ENCODE data around the gene STIP1.
"Not testable (repeated sequence)": the region's sequence is repeated elsewhere in the genome, so short reads cannot be mapped to it uniquely, and the experiment has no call there.

Gene STIP1

DNA sequence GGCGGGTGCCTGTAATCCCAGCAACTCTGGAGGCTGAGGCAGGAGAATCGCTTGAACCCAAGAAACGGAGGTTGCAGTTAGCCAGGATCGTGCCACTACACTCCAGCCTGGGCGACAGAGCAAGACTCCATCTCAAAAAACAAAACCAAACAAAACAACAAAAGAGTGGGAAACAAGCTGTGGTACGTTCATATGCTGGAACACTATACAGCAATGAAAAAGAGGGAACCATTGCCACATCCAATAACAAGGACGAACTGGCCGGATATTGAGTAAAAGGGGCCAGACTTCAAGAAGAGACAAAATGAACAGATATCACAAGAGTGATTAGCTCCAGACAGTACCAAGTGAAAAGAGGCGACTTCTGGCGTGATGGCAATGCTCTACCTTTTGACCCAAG, 24.9 kb upstream of the STIP1 start:
- no peak for DNase-seq

DNA sequence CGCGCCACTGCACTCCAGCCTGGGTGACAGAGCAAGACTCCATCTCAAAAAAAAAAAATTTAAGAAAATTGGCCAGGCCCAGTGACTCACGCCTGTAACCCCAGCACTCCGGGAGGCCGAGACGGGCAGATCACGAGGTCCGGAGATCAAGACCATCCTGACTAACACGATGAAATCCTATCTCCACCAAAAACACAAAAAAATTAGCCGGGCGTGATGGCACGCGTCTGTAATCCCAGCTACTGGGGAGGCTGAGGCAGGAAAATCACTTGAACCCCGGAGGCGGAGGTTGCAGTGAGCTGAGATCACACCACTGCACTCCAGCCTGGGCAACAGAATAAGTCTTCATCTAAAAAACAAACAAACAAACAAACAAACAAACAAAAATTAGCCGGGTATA, 23.2 kb upstream of the STIP1 start:
- not testable (repeated sequence) for DNase-seq

DNA sequence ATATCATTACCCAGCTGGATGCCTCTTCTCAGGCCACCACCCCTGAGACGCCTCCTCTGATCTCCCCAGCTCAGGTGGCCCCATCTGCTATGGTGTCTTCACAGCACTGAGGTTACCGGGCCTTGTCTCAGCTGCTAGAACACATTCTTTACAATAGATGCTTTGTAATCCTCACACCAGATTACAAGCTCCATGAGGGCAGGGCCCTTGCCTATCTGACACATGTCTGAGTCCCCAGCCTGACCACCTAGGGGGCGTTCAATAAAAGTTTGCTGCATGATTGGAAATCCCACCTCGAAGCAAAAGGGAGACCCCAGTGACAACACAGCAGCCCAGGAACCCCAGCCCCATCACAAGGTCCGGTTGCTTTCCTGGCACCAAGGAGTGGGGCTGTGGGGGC, 22.0 kb upstream of the STIP1 start:
- no peak for DNase-seq

DNA sequence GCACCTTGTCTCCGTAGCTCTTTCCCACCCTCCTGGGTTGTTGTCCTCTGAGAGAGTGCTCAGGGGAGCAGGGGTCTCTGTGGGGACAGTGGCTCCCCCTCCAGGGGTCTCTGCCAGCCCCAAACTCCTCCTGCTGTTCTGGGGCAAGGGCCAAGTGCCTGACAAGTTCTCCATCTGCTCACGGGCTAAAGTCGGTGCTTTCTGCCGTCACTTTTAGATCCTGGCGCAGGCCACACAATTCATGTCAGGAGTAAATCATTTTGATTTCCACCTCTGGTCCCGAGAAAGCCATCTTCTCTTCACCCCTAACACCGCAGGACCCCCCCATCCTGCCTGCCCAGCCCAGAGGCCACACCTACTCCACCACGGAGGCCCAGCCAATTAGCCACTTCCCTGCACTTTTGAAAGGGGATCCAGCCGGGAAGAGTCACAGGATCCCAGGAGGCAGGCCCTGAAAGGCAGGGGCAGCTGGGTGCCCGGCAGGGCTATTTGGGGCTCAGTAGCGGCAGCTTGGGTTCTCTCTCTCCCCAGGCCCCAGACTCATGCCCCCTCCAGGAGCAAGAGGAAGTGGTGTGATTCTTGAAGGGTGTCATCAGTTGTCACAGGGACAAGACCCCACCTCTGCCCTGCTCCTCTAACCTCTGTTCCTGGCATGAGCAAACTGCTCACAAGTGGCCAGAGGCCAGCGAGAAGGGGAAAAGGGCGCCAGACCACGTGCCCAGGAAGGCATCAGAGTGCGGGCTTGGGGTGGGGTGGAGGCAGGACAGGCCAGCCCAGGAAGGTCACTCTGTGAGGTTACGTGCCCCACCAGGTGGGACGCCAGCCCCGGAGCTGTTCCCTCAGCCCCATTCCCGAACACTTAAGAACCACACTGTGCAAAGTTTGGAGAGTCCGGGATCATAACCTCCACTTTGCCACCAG, 21.3 kb upstream of the STIP1 start:
- no peak for DNase-seq

DNA sequence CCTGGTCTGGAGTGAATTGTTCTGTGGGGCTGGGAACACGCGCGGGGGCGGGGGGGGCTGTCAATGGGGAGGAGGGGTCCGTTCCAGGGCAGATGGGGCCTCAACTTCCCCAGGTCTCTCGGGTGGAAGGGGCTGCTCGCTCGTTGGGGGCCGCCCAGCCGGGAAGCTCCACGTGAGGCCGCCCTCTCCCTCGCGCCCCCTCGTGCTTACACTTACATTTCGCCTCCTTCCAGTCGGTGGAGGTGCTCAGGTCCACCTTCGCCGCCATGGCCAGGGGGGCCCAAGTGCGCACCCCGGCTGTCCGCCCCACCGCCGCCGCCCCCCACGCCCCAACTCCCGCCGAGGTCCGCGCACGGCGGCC, 20.5 kb upstream of the STIP1 start:
- no peak for DNase-seq

DNA sequence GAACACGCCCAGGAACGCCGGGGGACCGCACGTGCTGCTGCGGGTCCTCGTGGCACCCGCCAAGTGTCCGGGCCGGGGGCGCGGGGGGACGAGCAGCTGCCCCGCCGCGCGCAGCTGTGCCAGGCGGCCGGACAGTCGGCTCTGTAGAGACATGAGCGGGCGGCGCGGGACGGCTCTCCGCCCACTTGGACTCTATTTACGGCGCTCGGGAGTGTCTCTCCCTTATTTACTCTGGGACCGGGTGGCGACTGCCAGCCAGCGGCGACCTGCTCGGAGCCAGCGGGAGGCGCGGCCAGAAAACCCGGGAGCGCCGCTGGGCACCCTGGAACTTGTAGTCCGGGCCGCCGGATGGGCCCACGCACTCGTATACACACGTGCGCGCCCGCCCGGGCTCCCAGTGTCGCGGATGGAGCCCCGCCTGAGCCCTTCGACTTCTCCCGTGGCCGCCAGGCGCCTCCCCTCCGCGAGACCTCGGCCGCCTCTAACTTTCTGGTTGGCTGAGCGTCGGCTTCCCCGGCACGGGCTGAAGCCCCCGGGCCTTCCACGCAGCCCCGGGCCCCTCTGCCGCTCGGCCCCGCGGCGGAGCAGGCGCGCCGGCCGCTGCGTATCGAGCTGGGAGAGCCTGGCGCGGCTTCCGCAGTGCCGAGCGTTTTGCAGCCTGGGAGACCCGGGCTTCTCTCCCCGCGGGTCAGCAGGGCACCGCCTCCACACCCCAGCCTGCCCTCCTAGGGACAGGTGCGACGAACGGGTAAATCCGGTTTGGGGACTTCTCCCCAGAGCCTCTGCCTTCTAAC, 19.9 kb upstream of the STIP1 start, which contains the start of gene MACROD1:
MACROD1 (minus strand) TSS at position 272 of the 794 bp plus-strand sequence; CDS start at position 153, 119 bp downstream.
- peak; percentile 47 for DNase-seq

DNA sequence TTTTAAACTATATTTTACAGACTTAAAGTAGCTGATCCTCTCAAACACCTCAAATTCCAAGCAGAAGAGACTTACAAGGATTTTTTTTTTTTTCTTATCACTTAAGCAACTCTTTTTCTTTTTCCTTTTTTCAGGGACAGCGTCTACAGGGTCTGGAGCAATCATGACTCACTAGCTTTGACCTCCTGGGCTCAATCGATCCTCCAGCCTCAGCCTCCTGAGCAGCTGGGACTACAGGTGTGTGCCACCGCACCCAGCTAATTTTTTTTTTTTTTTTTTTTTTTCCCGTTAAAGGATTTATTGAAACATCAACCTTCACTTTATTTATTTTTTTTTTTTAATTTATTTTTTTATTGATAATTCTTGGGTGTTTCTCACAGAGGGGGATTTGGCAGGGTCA, 15.6 kb upstream of the STIP1 start:
- DNase-seq: no peak

DNA sequence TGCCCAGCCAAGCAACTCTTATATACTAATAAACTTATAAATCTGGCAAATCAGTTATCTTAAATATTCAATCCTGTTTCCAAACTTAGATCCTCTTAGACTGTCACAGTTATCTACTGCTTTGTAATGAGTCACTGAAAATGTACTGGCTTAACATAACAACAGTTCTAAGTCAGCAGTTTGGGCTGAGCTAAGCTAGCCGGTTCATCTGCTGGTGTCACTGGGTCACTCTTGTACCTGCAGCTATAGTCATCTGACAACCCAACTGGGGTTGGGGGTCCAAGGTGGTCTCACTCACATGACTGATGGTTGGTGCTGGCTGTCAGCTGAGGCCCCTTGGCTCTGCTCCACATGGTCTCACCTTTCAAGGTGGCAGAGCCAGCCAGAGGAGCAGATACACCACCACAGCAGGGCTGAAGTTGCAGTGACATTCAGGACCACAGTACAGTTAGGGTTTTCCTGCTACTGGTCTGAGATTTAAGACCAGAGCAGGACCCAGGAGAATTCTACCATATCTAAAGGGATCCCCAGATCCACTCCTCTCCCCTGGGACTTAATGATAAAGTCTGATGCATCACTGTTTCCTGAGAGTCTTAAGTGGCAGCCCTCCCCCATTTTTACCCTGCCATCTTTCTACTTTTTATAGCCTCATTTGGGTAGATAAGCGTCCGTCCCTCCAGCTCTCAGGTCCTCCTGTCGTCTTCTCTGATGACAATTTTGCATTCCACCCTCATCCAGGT, 12.2 kb upstream of the STIP1 start:
- no peak for DNase-seq

DNA sequence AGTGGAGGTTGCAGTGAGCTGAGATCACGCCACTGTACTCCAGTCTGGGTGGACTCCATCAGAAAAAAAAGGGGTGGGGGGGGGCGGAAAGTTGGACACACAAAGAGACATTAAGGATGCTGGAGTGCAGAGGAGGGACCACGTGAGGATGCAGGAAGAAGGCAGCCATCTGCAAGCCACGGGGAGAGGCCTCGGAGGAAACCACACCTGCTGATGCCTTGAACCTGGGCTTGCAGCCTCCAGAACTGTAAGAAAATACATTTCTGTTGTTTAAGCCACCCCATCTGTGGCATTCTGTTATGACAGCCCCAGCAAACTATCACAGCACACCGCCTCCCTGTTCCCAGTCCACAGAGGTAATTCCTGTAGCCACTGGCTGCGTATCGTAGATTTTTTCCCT, 9.2 kb upstream of the STIP1 start:
- DNase-seq: no peak

DNA sequence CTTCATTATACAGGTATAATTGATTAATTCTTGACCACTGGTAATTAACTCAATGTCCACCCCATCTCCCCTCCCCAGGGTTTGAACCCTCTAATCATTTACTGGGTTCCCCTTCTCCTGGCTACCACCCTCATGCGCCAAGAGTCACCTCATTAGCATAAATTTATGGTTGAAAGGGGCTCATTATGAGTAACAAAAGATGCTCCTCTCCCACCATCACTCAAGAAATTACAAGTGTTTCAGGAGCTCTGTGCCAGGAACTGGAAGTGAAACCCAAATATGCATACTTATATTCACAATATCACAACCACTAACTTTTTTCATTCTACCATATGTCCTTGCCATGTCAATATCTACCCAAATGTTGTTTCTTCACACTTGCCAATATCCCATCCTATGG, 7.8 kb upstream of the STIP1 start:
- no peak for DNase-seq

DNA sequence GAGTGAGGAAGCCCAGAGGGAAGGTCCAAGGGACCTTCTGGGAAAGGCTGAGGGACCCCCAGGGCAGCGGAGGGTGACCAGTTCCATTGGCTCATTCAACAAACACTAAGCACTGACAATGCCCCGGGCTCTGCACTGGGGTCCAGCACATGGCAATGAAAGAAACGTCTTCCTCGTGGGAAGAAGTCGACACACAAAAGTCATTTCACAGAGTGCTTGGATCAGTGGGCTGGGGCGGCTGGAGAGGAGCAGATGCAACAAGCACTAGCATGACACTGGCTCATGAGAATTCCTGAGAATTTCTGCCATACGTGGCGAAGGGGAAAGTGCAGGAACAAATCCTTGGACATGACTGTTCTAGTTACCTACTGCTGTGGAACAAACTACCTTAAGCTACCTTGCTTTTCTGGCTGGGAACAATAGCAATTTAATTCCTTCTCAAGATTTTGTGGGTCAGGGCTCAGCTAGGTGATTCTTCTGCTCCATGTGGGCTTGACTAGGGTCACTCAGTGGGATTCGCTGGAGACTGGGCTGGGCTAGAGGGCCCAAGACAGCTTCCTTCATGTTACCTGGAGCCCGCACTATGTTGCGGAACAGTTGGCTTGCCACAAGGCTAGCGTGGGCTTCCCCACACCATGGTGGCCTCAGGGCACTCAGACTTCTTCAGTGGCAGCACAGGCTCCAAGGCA, 6.9 kb upstream of the STIP1 start:
- DNase-seq: no peak

DNA sequence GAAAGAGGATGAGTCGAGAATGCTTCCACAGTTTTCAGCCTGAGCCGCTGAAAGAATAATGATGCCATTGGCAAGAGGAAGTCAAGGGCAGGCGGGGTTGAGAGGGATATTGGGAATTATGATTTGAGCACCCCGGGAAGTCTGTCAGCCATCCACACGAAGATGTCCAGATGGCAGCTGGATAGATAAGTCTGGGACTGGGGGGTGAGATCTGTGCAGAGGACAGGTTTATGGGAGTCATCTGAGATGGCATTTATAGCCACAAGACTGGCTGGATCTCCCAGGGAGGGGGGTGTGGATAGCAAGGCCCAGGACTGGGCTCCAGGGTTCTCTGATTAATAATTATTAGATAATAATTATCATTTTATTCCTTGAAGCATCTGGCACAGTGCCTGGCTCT, 5.1 kb upstream of the STIP1 start:
- no peak for DNase-seq

DNA sequence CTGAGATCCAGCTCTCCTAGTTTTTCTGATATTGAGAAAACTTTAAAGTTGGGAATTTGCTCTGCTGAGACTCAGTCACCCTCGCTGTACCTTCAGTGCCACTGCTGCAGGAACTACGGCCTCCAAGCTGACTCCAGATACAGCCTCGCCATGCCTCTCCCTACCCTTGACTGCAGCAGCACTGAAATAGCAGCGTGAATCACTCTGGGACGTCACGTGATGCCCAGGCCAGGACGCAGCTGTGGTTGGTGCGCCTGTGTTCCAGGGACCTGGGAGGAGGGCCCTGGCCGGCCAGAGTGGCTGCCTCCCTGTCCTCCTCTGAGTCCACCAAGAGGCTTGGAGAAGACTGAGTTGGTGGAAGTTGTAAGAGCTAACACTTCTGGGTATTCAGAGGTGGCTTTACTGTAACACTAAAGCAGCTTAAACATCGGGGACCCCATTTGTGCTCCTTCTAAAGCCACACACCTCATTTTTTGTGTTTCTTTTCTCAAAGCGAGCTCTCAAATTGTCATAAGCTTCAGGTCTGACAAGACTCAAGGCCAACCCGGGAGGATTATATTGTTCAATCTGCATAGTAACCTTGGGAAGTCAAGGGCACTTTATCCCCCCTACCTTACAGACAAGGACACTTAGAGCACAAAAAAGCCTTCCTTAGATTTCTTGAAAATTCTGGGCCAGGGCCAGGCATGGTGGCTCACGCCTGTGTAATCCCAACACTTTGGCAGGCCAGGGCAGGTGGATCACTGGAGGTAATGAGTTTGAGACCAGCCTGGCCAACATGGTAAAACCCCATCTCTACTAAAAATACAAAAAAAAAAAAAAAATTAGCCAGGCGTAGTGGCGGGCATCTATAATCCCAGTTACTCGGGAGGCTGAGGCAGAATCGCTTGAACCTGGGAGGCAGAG, 4.2 kb upstream of the STIP1 start:
- no peak for DNase-seq

DNA sequence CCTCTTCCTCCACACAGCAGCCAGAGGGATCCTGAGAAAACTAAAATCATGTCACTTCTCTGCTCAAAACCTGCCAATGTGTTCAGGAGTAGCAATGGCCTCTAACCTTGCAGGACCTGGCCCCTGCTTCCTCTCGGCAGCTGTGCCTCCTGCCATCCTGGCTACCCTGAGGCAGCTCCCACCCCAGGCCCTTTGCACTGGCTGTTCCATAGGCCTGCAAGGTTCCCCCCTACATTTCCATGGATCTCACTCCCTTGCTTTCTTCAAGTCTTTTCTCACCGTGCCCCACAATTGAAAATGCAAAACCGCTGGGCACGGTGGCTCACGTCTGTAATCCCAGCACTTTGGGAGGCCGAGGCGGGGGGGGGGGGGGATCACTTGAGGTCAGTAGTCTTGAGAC, 2.1 kb upstream of the STIP1 start:
- DNase-seq: no peak

DNA sequence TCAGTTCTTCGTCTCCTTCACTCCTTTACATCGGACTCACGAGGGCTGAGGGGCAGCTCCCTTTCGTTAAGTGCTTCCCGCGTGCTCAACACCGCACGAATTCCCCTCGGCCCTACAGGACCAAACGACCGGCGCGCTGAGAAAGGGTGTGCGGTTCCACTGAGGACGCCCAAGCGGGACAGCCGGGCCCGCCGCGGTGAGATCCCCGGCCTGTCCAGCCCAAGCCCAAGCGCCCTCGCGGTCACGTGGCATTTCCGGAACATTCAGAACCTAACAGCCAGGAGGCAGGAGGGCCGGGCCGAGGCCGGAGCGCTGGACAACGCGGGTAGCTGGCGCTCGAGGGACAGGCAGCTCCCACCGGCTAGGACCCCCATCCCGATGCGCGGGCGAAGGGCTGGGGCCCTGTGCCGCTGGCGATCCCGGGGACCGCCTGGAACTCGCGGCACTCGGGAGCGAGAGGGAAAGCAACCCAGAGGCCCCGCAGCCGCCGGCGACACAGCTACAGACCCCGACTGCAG, 737 bp upstream of the STIP1 start:
- peak; percentile 80 for DNase-seq

DNA sequence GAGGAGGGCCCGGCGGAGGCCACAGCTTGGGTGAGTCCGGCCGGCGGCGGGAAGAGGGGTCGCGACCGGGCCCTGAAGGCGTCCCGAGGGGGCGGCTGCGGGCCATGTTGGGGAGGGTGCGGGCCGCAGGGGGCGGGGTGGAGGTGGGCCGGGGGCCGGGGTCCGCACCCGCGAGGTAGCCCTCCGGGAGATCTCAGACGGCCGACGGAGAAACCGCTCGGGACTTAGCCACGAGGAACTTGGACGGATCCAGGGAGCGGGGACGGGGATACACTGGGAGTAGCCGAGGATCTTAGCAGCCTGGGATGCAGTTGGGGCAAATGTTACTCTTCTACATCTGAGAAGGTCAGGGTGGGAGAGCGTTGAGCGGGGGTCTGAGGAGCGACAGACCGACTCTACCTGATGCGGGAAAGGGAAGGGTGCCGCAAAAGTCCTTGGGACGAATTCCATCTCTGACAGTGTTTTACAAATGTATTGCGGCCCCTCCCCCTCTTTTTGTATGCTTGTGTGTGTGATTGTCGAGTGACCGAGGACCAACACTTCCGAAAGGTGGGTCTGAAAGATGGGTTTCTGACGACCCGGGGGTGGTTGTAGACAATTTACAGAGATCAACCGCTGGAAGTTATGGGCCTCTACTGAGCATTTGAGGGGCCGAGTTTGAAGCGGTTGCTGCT, 658 bp downstream of the STIP1 start:
- DNase-seq: peak; percentile 61

DNA sequence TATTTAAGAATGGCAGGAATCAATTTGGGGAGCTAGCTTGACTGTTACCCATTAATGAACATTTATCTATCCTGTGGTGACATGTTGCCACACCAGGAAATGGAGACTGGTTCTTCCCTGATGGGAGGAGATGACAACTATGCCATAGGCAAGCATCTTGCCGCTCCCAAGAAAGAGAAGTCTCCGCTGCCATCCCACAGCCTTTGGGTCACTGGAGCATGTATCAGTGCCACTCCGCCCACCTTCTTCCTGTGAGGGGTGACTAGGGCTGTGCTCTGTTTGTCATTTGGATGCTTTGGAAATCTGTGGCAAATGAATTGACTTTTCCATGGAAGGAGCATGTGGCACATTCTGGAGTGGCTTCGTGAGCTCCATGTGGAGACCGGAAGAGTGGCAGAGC, 6.5 kb downstream of the STIP1 start:
- no peak for DNase-seq

DNA sequence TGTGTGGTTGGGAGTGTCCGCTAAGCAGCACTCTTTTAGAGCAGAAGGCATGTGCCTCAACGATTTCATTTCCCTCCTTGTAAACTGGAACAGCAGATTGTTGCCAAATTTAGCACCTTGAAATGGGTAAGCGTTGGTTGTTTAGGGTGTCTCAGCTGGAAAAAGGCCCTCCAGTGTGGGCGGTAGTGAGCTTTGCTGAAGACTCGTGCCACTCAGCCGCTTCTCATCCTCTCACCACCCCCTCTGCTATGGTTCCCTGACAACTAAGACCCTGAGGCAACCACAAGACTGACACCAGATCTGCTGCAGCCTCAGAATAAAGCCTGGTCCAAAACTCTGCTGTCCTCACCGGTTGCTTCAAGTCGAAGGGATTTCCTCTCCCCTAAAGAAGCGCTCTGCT, 10.7 kb downstream of the STIP1 start:
- no peak for DNase-seq

DNA sequence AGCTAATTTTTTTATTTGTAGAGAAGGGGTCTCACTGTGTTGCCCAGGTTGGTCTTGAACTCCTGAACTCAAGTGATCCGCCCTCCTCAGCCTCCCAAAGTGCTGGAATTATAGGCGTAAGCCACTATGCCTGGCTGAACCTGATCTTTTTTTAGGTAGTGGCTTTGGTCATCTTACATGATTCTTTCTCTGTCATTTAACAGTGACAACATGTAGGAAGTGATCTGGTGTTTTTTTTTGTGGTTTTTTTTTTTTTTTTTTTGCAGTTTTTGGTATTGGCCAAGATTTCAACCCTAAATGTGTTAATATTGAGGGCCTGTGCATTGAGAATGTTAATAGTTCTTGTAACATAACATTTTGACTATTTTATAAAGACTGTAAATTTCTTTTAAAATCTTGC, 12.5 kb downstream of the STIP1 start:
- DNase-seq: no peak

DNA sequence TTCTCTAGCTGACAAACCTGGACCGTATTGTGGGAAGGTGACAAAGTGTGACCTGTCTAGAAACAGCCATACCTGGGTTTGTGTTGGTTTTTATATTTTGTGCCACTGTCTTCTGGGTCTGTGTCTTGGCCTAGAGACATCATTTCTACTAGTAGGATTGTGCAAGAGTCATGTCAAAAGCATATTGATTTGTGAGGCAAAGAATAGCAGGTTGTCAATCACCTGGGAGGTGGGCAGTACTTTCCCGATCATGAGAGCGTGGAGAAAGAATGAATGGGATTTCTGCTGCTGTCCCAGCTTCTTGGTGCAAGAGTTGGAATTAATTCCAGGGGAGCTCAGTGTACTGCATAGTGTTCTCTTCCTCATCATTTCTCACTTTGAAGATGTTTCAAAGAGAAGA, 15.6 kb downstream of the STIP1 start:
- DNase-seq: no peak

DNA sequence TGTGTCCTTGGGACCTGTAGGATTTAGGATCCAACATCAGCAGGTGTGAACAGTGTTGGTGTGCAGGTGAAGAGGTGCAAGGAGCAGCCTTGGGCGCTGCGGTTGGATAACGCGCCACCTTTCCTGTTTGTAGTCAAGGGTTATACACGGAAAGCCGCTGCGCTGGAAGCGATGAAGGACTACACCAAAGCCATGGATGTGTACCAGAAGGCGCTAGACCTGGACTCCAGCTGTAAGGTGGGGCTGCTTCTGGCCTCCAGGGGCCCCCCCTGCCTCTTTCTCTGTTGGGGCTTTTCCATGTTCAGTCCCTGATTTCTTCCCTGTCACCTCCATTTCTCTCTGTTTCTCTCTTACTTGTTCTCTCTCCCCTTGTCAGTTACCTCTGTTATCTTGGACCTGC, 17.0 kb downstream of the STIP1 start:
- DNase-seq: no peak

Measured in NK-92 treated with Interleukin-12 subunit alpha and Interleukin-12 subunit beta, amount 100 ng/mL, for 24 hours (cell line).